HepG2 (cell line): Measurements from ENCODE around the gene KATNB1. TPM values are rescaled to one million over a fixed set of nuclear protein-coding genes. Genes with fewer than 3 reads are reported as not detected.
A peak's percentile ranks its signal among the peaks of the same experiment; 100 is the strongest.

Experiments used
- KDM5B ChIP-seq: sonication (generic); formaldehyde crosslinking; IDR thresholded peaks from 2 replicates; pipeline ENCODE4 v1.4.0; 2020; ENCODE audit warnings: missing genetic modification reagents, mild to moderate bottlenecking, borderline replicate concordance
- MIER2 ChIP-seq: IDR thresholded peaks from 2 replicates; pipeline ENCODE4 v1.6.1; 2016; ENCODE audit warnings: missing biosample characterization, missing genetic modification reagents
- MIER3 ChIP-seq: IDR thresholded peaks from 2 replicates; pipeline ENCODE4 v1.6.1; 2016; ENCODE audit warnings: missing compliant biosample characterization, borderline replicate concordance
- REPIN1 ChIP-seq: sonication (generic); formaldehyde crosslinking; IDR thresholded peaks from 2 replicates; pipeline ENCODE4 v1.8.0; 2022; ENCODE audit warnings: missing genetic modification reagents, low read depth, mild to moderate bottlenecking, borderline replicate concordance
- YY1 ChIP-seq: IDR thresholded peaks from 2 replicates; pipeline ENCODE4 v1.6.1; 2011; ENCODE audit warnings: low read length, low read depth, moderate library complexity, mild to moderate bottlenecking; ENCODE audit not compliant: insufficient read depth, insufficient replicate concordance
- ZNF614 ChIP-seq: IDR thresholded peaks from 2 replicates; pipeline ENCODE4 v1.6.1; 2018; ENCODE audit warnings: missing biosample characterization, missing genetic modification reagents, inconsistent platforms, borderline replicate concordance
- ZNF747 ChIP-seq: sonication (generic); formaldehyde crosslinking; IDR thresholded peaks from 2 replicates; pipeline ENCODE4 v1.8.1; 2023; ENCODE audit warnings: missing genetic modification reagents, mild to moderate bottlenecking, borderline replicate concordance
- polyA plus RNA-seq, 8 experiments: library from polyadenylated mRNA; depleted of rRNA in 3 of 8; stranded (reverse) in 7 of 8; unstranded in 1 of 8; fragments of >200 nt; fragmentation: Illumina TruSeq in 4 of 8; extraction: Trizol in 4 of 8; gene quantifications; 2 replicates each; pipeline versions ENCODE4 v1.2.1 to v1.2.3, GENCODE V29; 2011 to 2016; ENCODE audit warnings: low read depth in 4 of 8, missing spikeins in 1 of 8, mixed read lengths in 1 of 8; ENCODE audit not compliant: insufficient read depth in 1 of 8
- total RNA-seq, 5 experiments: library from RNA; depleted of rRNA; stranded (reverse); fragments of >200 nt; fragmentation: Illumina TruSeq; extraction: Trizol; gene quantifications; 2 replicates each; pipeline ENCODE4 v1.2.3, GENCODE V29; 2016; ENCODE audit warnings: low read depth in 1 of 5
- TF ChIP-seq, protein P1 (sequence below): sonication (generic); formaldehyde crosslinking; IDR thresholded peaks from 2 replicates; pipeline ENCODE4 v1.4.0; 2020; ENCODE audit warnings: missing genetic modification reagents
- TF ChIP-seq, protein P2 (sequence below): sonication (generic); formaldehyde crosslinking; IDR thresholded peaks from 2 replicates; pipeline ENCODE4 v1.4.0; 2020; ENCODE audit warnings: missing genetic modification reagents
- TF ChIP-seq, protein P3 (sequence below): sonication (generic); formaldehyde crosslinking; IDR thresholded peaks from 2 replicates; pipeline ENCODE4 v1.4.0; 2020; ENCODE audit warnings: mild to moderate bottlenecking, missing genetic modification reagents
- TF ChIP-seq, protein P4 (sequence below), 2 experiments: sonication (generic) in 1 of 2; formaldehyde crosslinking in 1 of 2; IDR thresholded peaks; 2 replicates each; pipeline versions ENCODE4 v1.6.1 to v1.9.0; 2014 to 2022; ENCODE audit warnings: antibody characterized with exemption in 1 of 2, borderline replicate concordance in 1 of 2, inconsistent platforms in 1 of 2, low read depth in 1 of 2, missing genetic modification reagents in 1 of 2

The KATNB1 gene
- total and polyA plus RNA-seq, 2 of the 13 experiments (the other 11 are each of a cell fraction or from before 2014, with no cell fraction given), result 31.5 to 43.5 TPM

DNA sequence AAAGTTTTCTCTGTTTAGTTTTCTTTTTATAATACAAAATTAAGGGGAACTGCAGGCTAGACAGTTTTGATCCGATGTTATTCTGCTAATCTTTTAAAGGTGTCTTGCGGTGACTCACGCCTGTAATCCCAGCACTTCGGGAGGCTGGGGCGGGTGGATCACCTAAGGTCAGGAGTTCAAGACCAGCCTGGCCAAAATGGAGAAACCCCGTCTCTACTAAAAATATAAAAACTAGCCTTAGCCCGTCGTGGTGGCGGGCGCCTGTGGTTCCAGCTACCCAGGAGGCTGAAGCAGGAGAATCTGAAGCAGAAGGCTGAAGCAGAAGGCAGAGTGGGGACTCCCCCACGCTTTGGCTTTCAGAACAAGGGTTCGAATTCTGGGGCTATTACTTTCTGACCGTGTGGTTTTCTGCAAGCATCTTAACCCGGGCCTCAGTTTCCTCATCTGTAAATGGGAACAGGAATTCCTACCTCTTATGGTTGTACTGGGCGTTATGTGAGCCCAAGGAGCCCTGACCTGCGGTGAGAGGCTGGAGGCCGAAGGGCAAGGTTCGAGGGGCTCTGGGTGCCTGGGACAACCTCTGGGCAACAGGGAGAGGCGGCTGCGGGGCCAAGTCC is 1.2 kb upstream of the KATNB1 start (continued):
- no peak for TF ChIP-seq ZNF747
- no peak for TF ChIP-seq REPIN1 (CRISPR knock-in tag)
- TF ChIP-seq, protein P1, sequence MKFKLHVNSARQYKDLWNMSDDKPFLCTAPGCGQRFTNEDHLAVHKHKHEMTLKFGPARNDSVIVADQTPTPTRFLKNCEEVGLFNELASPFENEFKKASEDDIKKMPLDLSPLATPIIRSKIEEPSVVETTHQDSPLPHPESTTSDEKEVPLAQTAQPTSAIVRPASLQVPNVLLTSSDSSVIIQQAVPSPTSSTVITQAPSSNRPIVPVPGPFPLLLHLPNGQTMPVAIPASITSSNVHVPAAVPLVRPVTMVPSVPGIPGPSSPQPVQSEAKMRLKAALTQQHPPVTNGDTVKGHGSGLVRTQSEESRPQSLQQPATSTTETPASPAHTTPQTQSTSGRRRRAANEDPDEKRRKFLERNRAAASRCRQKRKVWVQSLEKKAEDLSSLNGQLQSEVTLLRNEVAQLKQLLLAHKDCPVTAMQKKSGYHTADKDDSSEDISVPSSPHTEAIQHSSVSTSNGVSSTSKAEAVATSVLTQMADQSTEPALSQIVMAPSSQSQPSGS, result no peak
- TF ChIP-seq, protein P2, sequence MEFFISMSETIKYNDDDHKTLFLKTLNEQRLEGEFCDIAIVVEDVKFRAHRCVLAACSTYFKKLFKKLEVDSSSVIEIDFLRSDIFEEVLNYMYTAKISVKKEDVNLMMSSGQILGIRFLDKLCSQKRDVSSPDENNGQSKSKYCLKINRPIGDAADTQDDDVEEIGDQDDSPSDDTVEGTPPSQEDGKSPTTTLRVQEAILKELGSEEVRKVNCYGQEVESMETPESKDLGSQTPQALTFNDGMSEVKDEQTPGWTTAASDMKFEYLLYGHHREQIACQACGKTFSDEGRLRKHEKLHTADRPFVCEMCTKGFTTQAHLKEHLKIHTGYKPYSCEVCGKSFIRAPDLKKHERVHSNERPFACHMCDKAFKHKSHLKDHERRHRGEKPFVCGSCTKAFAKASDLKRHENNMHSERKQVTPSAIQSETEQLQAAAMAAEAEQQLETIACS (CRISPR knock-in tag), result no peak
- no peak for TF ChIP-seq KDM5B (CRISPR knock-in tag)
- TF ChIP-seq, protein P3, sequence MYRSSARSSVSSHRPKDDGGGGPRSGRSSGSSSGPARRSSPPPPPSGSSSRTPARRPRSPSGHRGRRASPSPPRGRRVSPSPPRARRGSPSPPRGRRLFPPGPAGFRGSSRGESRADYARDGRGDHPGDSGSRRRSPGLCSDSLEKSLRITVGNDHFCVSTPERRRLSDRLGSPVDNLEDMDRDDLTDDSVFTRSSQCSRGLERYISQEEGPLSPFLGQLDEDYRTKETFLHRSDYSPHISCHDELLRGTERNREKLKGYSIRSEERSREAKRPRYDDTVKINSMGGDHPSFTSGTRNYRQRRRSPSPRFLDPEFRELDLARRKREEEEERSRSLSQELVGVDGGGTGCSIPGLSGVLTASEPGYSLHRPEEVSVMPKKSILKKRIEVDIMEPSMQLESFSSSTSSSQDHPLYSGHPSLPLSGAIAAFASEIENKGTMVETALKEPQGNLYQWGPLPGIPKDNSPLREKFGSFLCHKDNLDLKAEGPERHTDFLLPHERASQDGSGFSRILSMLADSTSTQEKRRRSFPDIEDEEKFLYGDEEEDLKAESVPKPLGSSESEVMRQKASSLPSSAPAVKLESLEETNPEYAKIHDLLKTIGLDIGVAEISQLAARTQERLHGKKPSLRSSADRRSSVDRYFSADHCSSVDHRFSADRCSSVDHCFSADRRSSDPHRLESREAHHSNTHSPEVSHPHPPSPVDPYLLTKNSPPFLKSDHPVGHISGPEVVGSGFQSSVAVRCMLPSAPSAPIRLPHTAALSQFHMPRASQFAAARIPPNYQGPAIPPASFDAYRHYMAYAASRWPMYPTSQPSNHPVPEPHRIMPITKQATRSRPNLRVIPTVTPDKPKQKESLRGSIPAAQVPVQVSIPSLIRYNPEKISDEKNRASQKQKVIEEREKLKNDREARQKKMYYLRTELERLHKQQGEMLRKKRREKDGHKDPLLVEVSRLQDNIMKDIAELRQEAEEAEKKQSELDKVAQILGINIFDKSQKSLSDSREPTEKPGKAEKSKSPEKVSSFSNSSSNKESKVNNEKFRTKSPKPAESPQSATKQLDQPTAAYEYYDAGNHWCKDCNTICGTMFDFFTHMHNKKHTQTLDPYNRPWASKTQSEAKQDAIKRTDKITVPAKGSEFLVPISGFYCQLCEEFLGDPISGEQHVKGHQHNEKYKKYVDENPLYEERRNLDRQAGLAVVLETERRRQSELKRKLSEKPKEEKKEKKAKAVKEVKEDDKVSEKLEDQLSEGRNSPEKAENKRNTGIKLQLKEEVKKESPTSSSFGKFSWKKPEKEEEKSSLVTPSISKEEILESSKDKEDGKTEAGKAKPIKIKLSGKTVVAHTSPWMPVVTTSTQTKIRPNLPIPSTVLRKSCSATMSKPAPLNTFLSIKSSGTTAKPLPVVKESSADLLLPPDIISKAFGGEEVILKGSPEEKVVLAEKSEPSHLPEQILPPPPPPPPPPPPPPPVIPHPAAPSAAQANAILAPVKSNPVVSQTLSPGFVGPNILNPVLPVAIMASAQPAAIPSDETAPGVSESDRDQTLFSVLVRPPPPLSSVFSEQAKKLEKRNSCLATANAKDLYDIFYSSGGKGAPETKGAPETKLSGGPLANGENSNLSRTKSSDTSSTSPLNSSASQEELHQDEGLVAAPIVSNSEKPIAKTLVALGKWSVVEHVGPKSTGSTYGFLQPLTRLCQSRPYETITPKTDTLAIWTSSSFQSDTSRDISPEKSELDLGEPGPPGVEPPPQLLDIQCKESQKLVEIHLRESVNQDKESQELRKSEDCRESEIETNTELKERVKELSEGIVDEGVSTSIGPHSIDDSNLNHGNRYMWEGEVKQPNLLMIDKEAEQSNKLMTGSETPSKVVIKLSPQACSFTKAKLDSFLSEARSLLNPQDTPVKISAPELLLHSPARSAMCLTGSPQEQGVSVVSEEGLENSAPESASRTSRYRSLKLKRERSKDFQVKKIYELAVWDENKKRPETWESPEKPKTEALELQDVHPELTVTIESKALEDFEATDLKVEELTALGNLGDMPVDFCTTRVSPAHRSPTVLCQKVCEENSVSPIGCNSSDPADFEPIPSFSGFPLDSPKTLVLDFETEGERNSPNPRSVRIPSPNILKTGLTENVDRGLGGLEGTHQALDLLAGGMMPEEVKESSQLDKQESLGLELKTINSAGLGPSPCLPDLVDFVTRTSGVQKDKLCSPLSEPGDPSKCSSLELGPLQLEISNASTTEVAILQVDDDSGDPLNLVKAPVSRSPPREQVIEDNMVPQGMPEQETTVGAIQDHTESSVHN (CRISPR knock-in tag), result no peak
- TF ChIP-seq ZNF614 (CRISPR knock-in tag), result no peak
- no peak for TF ChIP-seq MIER3 (CRISPR knock-in tag)
- TF ChIP-seq YY1, result no peak
- TF ChIP-seq MIER2 (CRISPR knock-in tag), result peak; percentile 42; the same call in 1 of the 2 replicates
- TF ChIP-seq, protein P4, sequence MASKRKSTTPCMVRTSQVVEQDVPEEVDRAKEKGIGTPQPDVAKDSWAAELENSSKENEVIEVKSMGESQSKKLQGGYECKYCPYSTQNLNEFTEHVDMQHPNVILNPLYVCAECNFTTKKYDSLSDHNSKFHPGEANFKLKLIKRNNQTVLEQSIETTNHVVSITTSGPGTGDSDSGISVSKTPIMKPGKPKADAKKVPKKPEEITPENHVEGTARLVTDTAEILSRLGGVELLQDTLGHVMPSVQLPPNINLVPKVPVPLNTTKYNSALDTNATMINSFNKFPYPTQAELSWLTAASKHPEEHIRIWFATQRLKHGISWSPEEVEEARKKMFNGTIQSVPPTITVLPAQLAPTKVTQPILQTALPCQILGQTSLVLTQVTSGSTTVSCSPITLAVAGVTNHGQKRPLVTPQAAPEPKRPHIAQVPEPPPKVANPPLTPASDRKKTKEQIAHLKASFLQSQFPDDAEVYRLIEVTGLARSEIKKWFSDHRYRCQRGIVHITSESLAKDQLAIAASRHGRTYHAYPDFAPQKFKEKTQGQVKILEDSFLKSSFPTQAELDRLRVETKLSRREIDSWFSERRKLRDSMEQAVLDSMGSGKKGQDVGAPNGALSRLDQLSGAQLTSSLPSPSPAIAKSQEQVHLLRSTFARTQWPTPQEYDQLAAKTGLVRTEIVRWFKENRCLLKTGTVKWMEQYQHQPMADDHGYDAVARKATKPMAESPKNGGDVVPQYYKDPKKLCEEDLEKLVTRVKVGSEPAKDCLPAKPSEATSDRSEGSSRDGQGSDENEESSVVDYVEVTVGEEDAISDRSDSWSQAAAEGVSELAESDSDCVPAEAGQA (IDR thresholded peaks at IDR 0.05; ENCODE audit: low read depth), result no peak
- TF ChIP-seq, protein P4 (CRISPR knock-in tag; IDR thresholded peaks at IDR 0.05; ENCODE audit: borderline replicate concordance), result no peak
